Globus pallidus (tissue), 1 donor: ENCODE measurements around the gene DNAJB6.

Experiments used
- DNase-seq: peaks from one replicate; pipeline ENCODE4 v3.0.0-alpha.2; 2015; ENCODE audit warnings: low spot score

DNAJB6 gene

DNA sequence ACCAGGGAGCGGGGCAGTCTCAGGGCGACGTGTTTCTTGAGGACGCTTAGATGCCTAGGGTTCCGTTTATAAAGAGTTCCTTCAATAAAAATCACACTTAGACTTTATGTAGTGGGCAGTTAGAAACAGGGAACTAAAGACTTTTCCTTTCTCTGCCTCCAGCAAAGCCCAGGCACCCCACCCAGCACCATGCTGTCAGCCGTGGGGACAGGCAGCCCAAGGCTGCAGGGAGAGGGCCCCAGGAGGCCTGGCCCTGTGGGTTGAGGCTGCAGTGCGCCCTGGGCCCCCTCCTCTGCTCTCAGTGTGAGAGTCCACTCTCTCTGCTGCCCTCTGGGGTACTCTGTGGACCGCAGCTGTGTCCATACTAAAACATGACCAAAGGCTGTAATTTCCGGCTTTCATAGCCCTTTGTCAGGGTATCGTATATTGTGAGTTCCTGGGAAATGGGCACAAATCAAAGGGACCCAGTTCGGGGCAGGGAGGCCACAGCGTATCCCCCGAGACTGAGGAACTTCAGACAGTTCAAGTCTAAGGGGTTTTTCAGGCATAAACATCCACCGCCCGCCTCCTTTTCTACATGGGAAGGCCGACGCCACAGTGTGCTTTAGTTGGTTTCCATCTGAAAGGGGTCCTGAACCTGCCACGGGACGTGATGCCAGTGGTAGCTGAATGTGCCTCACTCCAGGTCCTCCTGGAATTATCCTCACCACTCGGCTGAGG is 59.7 kb downstream of the DNAJB6 start:
- DNase-seq = no peak

DNA sequence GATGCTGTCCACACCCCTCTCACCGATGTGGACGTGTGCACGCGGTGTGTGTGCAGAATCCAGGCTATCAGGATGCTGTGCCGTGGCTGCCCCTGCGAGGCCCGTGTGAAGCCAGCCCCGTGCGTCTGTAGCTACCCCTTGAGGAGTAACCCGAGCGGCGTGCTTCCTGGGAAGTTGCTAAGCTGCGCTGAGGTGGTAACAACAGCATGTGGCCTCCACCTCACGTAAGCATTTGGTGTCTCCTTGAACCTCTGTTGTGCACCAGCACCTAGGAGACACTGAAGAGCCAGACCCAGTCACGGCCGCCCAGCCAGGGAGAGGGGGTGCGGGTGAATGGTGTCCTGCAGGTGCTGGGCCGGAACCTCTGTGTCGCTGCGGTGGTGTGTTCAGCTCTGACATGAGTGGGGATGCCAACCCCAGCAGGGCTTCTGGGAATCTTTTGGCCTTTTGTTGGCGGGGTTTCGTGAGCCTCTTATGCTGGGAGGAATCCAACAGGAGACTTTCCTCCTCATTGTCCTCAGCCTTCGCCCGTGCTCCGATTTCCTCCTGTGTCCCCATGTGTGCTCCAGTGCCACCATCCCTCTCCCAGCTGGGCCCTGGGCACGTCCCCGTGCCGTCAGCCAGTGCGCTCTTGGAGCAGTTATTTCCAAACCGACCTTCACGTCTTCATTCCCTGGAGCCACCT is 60.4 kb downstream of the DNAJB6 start:
- DNase-seq = no peak

DNA sequence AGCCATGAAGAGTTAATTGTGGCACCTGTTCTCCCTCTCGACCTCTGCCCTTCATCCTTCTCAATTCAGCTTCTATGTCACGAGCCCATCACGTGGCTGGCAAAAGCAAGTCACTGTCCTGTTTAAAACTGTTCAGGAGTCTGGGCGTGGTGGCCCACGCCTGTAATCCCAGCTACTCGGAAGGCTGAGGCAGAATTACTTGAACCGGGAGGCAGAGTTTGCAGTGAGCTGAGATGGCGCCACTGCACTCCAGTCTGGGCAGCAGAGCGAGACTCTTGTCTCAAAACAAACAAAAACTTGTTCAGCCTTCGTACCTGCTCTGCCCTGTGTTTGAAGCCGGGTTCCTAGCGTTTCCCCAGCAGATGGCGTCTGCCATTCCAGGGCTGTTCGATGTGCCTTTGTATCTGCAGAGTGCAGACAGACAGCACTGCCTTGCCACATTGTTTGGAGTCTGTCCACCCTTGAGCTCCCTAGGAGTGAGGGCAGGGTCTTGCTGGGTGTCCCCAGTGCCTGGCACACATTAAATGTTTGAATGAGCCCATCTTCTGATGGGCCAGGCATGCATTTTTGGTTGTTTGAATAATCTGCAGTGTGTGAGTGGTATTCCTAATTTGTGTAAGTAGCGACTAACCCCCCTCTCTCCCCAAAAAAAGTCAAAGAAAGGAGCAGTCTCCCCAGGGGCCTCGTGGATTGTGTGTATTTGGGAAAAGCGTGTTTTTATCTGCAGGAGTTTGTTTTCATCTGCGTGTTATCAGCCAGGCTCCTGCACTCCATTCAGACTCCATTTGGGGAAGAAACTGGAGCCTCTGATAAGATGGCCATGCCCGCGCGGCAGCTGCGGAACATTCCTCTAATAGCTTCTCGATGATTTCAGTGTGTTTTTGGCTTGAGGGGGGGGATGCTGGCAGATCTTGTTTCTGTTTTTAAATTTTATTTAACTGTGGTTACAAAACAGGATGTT is 61.2 kb downstream of the DNAJB6 start:
- DNase-seq = no peak

DNA sequence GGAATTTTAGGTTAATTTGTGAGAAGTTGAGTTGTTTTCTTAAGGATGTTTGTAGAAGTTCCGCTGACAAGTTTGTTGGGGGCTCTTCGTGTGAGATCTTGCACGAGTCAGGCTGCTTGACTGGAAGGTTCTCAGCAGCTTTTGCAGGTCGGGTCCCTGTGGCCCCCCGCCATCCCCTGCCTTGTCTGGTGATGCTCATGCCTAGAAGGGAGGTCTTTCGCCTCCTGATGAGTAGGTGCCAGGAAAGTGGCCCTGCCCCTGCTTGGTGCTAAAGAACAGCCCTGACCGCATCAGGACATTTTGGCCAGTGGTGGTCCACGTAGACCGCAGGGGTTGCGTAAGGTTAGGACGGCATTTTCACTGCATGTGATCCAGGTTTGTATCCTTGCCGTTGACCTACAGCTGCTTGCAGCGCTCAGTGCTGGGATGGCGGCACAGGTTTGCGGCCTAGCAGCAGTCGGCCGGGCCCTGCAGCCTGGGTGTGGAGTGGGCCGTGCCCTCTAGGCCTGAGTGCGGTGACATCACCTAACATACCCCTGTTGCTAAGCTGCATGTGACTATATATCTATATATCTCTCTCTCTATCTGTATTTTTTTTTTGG is 62.4 kb downstream of the DNAJB6 start:
- no peak for DNase-seq

DNA sequence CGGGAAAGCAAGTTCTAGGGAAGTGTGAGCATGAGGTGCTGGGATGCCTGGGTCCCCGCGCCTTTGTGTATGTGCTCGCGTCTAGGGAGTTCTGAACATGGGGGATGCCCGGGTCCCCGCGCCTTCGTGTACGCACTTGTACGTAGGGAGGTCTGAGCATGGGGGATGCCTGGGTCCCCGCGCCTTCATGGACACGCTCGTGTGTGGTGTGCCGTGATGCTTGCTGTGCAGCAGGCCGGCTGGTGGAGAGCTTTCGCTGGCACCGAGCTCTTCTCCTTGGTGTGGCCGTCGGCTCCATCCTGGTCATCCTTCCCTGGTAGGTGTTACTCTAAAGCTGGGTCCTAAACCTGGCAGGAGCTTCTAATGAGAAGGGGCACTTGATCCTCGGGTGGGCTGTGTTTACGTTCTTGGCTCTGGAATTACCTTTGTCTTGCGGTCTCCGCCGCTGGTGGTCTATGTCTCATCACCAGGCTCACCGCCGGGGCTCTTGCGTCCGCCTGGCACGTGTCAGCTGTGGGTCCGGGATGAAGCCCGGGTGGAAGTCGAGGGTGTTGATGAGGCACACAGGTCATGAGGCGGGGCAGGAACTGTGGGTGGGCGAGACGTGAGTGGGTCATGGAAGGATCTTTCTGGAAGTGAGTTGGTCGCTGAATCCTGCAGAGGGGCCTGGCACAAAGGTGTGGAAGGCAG is 63.5 kb downstream of the DNAJB6 start:
- no peak for DNase-seq

DNA sequence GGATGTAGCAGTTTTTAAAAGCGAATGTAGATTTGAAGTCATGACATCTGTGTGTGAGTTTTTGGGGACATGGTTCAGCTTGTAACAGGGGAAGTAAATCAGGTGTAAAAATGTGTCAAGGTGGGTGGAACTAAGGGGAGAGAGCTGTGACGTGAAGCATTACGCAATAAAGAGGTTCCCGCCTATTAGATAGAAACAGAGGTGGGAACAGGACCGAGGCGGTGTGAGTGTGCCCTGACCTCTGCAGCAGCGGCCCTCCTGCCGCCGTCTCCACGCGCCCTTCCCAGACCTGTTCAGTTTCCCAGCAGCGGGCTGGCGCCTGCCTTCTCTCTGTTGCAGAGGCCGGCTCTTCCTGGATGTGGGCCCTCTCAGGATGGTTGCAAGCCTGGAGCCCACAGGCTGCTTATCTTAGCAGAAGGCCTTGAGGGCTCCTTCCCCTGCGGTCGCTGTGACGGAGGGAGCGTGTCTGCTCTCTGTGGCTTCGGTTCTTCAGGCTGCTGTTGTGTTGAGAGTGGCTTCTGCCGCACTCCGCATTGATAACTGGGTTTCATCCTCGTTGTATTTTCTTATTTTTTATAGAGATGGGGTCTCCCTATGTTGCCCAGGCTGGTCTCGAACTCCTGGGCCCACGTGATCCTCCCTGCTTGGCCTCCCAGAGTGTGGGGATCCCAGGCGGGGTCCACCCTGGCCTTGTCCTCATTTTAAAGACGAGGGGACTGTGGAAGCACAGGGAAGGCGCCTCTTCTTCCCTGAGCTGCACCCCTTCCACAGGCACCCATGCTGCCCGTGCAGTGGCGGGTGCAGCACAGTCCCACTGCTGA is 65.0 kb downstream of the DNAJB6 start:
- no peak for DNase-seq

DNA sequence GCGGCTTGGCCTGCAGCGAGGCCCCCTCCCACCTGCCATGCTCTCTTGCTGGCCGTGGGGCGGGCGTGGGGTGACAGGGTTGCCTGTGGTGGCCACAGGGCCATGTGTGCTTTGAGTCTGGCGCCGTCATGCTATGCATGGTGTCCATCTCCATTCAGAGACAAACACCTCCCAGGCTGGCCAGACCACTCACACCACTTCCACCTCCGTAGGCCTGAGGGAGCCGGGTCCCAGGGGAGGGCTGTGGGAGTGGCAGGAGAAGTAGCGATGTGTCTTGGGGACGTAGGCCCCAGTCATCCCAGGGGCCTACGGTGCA is 65.5 kb downstream of the DNAJB6 start:
- no peak for DNase-seq

DNA sequence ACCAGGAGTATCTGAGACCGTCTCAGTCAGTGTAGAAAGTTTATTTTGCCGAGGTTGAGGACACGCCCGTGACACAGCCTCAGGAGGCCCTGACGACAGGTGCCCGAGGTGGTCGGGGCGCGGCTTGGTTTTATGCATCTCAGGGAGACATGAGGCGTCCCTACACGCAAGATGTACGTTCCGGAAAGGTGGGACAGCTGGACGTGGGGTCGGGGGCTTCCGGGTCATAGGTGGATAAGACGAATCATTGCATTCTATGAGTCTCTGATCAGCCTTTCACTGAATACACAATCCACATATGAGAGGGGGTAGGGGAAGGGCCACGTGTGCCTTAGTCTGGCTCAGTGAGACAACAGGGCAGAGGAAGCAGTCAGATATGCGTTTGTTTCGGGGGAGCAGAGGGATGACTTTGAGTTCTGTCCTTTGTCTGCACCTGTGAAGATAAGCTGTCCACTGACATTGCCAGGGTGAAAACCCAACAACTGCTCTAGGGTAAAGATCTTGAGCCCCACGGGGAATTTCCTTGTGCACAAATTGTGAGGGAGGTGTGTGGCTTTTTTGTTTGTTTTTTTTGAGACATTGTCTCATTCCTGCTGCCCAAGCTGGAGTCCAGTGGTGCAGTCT is 66.2 kb downstream of the DNAJB6 start:
- no peak for DNase-seq

DNA sequence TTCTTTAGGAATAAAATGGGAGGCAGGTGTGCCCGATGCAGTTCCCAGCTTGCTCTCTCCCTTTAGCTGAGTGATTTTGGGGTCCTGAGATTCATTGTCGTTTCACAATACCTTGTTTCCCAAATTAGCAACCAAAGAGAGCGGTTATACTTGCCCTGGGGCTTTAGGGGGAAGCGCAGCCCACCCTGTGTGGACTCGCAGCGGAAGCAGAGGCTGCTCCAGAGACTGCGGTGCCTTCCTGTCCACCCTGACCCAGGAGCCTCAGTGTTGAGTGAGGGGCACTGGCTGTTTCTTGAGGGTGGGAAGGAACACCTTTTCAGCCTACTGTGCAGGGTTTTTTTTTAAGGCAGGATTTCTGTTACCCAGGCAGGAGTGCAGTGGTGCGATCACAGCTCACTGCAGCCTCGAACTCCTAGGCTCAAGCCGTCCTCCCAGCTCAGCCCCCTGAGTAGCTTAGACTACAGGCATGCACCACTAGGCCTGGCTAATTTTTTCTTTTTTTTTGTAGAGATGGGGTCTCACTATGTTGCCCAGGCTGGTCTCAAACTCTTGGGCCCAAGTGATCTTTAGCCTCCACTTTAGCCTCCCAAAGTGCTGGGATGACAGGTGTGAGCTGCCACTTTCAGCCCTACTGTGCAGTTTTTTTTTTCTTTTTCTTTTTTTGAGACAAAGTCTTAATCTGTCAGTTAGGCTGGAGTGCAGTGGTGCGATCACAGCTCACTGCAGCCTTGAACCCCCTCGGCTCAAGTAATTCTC is 67.0 kb downstream of the DNAJB6 start:
- no peak for DNase-seq

DNA sequence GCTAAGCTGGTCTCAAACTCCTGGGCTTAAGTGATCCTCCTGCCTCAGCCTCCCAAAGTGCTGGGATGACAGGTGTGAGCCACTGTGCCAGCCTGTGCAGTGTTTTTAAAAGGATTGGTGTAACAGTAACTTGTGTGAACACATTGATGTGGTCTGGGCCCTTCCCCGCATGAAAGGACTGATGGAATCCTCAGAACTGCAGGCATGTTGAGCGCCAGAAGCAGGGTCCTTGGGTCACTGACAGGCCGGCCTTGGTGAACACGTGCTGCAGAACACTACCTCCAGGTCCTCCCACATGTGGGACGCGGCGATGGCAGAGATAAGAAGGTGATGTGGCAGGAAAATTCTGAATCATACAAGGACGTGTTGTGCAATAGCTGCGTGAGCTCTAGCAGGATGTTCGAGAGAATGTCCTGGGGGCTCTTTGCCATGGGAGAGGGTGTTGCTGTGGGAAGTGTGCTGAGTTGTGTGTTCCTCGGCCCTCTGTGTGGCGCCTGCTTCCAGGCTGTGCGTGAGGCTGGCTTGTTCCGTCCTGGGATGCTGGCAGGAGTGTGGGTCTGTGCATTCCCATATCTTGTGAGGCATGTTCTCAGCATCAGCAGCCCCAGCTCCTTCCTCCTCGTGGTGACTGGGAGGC is 68.2 kb downstream of the DNAJB6 start:
- DNase-seq = no peak

DNA sequence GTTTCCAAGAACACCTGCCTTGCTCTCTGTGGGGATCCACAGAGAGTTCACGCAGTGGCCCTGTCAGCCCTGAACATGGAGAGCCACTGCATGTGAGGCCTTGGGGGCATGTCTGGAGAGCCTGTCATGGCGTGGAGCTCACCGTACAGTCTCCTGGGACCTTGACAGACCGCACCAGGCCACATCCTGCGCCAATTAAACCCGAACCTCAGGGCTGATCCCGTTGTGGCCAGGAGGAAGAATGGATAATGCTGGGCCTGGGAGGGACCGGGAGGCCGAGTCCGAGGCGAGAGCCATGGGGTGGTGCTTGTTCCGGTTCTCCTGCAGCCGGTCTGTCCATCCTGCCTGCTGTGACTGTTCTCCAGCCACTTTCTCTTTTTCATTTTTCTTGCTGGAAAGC is 68.7 kb downstream of the DNAJB6 start:
- DNase-seq = no peak

DNA sequence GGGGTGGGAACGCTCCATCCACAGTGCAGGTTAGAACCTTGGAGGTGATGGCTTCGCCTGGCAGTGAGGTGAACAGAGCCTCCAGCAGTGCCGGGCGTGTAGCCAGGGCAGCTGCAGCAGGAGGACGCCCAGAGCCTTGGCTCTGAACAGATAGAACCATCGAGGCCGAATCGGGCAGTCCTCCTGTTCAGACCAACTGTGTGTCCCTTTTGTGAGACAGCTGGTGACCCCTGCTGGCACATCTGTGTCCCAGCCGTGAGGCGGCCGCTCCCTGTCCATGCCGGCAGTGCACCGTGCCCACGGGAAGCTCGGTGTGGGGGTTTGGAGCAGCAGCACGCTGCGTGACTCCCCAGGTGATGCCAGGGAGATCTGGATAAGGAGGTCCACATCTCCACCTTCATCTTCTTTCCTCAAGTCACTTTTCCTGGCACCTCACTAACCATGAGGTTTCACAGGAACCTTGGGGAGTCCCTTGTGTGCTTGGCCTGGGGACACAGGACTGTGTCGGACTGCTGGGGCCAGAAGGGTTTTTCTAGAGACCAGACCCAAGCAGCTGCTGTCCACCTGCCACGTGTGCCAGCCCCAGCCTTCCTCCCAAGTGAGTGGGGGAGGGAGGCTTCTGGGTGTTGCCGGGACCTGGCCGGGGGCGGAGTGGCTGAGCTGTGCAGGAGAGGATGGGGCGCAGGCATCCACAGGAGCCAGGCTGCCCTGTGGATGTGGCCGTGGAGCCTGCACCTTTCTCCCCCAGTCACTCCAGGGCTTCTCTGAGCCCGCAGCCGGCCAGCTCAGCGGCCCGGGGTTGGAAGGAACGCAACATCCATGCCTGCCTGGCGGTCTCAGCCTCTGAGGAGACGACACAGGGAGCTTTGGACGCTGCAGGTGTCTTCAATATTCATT is 69.4 kb downstream of the DNAJB6 start:
- no peak for DNase-seq

DNA sequence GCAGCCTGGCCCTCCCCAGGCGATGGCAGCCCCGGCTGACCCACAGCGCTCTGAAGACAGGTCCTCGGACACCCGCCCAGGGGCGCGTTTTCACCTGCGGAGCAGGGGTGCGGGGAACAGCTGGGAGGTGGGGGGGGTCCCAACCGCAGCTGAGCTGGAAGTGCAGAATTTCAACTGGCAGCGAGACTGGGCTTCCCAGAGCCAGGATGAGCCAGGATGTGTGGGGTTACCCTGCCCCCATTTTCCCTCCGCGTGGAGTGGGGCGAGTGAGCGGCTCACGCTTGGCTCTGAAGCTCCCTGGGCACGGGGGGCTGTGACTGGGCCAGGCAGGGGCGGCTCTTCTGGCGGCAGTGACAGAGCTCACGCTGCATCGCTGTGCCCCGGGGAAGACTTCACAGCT is 70.2 kb downstream of the DNAJB6 start:
- no peak for DNase-seq

DNA sequence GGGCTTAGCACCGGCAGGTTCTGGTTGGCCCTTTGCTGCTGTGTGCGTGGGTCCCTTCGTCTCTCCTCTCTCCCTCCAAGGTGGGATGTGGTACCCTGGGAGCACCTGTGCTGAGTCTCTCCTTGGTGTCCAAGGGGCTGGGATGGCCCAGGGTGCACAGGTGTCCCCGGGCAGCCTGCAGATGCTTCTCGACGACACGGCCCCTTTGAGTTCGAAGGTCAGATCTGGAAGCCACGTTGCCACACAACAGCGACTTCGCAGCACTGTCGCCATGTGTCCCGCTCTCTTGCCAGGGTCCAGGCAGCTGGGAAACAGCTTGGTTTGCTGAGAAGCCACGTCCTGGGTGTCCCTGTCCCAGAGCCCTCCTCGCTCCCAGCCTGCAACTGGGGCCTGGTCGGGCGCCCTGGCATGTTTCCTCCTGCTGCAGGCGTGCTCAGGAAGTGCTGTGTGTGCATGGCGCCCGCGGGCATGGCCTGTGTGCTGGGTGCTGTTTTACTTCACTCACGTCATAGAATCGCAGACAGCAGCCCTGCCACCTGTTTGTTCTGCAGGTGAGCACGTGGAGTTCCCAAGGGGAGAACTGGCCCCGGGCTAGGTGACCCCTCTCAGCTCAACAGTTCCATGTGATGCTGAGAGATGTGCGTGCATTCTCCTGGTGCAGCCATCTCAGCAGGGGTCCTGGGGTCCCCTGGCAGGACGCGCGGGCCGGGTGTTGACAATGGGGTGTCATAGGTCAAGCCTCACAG is 70.9 kb downstream of the DNAJB6 start:
- no peak for DNase-seq

DNA sequence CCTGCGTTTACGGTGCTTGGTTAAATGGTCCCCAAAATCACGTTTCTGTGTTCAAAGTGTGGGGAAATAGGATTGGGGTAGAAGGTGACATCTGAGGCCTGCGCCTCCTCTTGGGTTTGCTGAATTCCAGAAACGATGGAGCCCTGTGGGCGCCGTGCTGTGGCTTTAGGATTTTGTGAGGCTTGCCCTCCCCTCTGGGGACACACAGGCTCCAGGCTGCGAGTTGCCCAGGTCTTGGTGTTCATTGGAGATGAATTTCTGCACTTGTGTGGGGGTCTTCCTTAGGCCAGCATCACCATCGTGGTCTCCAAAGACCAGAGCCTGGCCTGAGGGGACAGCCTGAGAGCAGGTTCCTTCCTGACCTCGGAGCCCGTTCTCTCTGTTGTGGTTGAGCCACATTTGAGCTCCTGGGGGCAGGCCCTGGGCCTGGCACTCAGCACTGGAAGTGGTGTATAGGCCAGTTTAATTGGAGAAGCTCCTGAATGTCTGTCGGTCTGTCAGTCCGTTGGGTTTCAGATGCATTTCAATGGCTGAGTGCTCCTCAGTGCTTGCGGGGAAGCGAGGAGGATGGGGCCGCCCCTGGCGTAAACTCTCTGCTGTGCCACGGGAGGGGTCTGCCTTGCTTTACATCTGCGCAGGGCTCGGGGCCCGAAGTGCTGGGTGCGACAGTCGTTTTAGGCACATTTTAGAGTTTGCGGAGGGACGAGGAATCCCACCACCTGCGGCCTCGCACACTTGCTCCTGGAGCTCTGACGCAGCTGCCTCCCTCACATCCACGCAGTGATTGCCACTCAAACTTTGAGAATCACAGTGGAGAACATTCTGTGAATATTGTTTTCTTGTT is 71.7 kb downstream of the DNAJB6 start:
- DNase-seq = no peak

DNA sequence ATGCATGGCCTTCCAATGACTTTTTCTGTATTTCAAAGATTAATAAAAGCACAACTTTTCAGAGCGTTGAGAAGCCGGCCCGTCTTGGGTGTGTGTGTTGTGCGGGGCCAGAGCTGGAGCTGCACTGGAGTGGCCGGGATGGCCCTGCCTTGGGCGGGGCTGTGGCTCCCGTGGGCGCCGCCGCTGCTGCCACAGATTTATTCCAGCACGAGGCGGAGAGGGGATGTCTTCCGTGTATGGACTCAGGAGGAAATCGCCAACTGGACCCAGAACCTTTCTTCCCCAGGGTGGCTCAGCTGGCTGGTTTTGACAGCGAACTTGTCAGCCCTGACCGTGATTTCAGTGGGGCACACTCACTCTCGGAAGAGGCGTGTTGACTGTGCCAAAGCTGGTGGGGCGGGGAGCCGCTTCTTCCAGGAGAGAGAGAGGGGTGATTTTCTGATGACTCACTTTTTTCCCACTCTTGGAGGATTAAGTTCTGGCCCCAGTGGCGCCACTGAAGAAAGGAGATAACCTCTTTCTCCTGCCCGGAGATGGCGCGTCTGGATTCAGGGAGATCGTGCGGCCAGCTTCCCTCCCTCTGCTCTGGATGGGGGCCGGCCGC is 72.4 kb downstream of the DNAJB6 start:
- no peak for DNase-seq
